ENCODE data around the gene SHROOM2. TPM values are rescaled to one million over a fixed set of nuclear protein-coding genes. Genes with fewer than 3 reads are reported as not detected.

SHROOM2 gene
- total RNA-seq, 1 experiment from 2014 or later: 13.9 TPM

- H3K27ac Mint-ChIP-seq: peak overlapping the region in 1 of 3 experiments; percentile 69; a peak in 1 of 7 replicates
These were observed 87.1 kb downstream of the SHROOM2 start for GRCh38 chrX:9873360-9873759.

More at GRCh38 chrX:9873360-9873759, 87.1 kb downstream of the SHROOM2 start:
- Histone ChIP-seq H3K4me1 (ENCODE audit: insufficient read depth, low read length) (no peaks in the 10 kb centered on the region), H3K18ac (ENCODE audit: insufficient read length, low read depth, low read length) (no peak overlapping the region), H2BK120ac (ENCODE audit: low read depth, low read length, poor library complexity, severe bottlenecking) (no peak overlapping the region), H2BK15ac (ENCODE audit: low read depth, low read length) (no peak overlapping the region), H4K8ac (replicated peaks; ENCODE audit: insufficient read length, low read depth, low read length) (no peak overlapping the region), H2AK5ac (ENCODE audit: insufficient read length, low read length) (peak overlapping the region; percentile 84), H3K23ac (ENCODE audit: insufficient read length, low read depth, low read length) (no peak overlapping the region), H3K56ac (ENCODE audit: insufficient read length, low read depth, low read length) (no peak overlapping the region), H2BK5ac (ENCODE audit: insufficient read length, low read length) (peak overlapping the region; percentile 16), H3K4me2 (ENCODE audit: insufficient read depth, insufficient read length, low read length) (no peak overlapping the region), H3K9ac (ENCODE audit: extremely low read depth, insufficient read length, low read length) (no peak overlapping the region), H2BK12ac (ENCODE audit: insufficient read length, low read depth, low read length) (no peak overlapping the region), H4K5ac (ENCODE audit: insufficient read length, low read depth, low read length) (no peak overlapping the region), H2AFZ (ENCODE audit: low read length) (no peak overlapping the region), H3K27ac (ENCODE audit: insufficient read length, low read depth, low read length) (no peak overlapping the region), H2BK20ac (ENCODE audit: low read depth, low read length, poor library complexity, severe bottlenecking) (no peak overlapping the region), H4K20me1 (ENCODE audit: control insufficient read depth, insufficient read depth, insufficient read length) (no peaks in the 10 kb centered on the region), H3K14ac (ENCODE audit: insufficient read depth, low read length) (no peak overlapping the region; the same call in 1 of the 2 replicates), H3K27me3 (ENCODE audit: insufficient read depth, low read length) (no peaks in the 10 kb centered on the region), H3K4ac (ENCODE audit: low read depth, low read length) (no peak overlapping the region), H3K79me2 (ENCODE audit: insufficient read depth, low read length) (no peaks in the 10 kb centered on the region), H3K23me2 (ENCODE audit: insufficient read length, low read depth, low read length, poor library complexity, severe bottlenecking) (no peaks in the 10 kb centered on the region), H4K91ac (ENCODE audit: insufficient read length, low read depth, low read length) (no peak overlapping the region), H3K9me3 (ENCODE audit: control insufficient read depth, low read depth, low read length) (no peaks in the 10 kb centered on the region), H3T11ph (ENCODE audit: low read length) (no peak overlapping the region), H3K79me1 (ENCODE audit: insufficient read depth, low read depth, low read length, poor library complexity, severe bottlenecking) (no peaks in the 10 kb centered on the region)
- Mint-ChIP-seq H3K4me1 (peaks cover 17 to 29% of the 10 kb centered on the region in 2 experiments), H3K9me3 (peaks cover 17 to 39% of the 10 kb centered on the region in 2 experiments), H3K36me3 (ENCODE audit: insufficient read depth in 1 of 3, low read depth in 3 of 3) (peaks cover 12 to 17% (median 17%) of the 10 kb centered on the region in 3 experiments), H3K4me3 (no peak overlapping the region), H3K27me3 (ENCODE audit: low read depth) (no peaks in the 10 kb centered on the region; the same call in 1 of the 2 replicates)
- no CpG with 5 or more reads among the region's 12 CpGs for WGBS (ENCODE audit: extremely low coverage, insufficient read length, low lambda C conversion rate)
- TF ChIP-seq CTCF (conservative IDR thresholded peaks at IDR 0.05): no peak
- DNase-seq: no peak
